ENCODE data around the gene LRRC56.

LRRC56 gene

GRCh38 chr11:496834-497564 is 40.3 kb upstream of the LRRC56 start:
- no peak for TF ChIP-seq CTCF (IDR thresholded peaks at IDR 0.05; ENCODE audit: low read length, missing control alignments)
- no peak for DNase-seq (ENCODE audit: low read depth)
- no peak overlapping the region for H3K4me3 ChIP-seq (replicated peaks; ENCODE audit: low read depth, low read length)

GRCh38 chr11:497565-498296 is 39.6 kb upstream of the LRRC56 start:
- no peak for DNase-seq (ENCODE audit: low read depth)
- TF ChIP-seq CTCF (IDR thresholded peaks at IDR 0.05; ENCODE audit: low read length, missing control alignments): no peak
- H3K4me3 ChIP-seq (replicated peaks; ENCODE audit: low read depth, low read length): no peak overlapping the region

GRCh38 chr11:498297-499181 is 38.8 kb upstream of the LRRC56 start:
- no peak for DNase-seq (ENCODE audit: low read depth)
- no peak overlapping the region for H3K4me3 ChIP-seq (replicated peaks; ENCODE audit: low read depth, low read length)
- no peak for TF ChIP-seq CTCF (IDR thresholded peaks at IDR 0.05; ENCODE audit: low read length, missing control alignments)

- H3K4me3 ChIP-seq (replicated peaks; ENCODE audit: low read depth, low read length): no peak overlapping the region
- no peak for TF ChIP-seq CTCF (IDR thresholded peaks at IDR 0.05; ENCODE audit: low read length, missing control alignments)
- DNase-seq (ENCODE audit: low read depth): no peak
Measured at GRCh38 chr11:499201-500076, 37.9 kb upstream of the LRRC56 start.

- DNase-seq (ENCODE audit: low read depth): no peak
- TF ChIP-seq CTCF (IDR thresholded peaks at IDR 0.05; ENCODE audit: low read length, missing control alignments): no peak
- H3K4me3 ChIP-seq (replicated peaks; ENCODE audit: low read depth, low read length): no peak overlapping the region
Measured at GRCh38 chr11:501001-501682, 36.2 kb upstream of the LRRC56 start.

Measured in fibroblast of pulmonary artery (primary cell).